ENCODE measurements around the gene SORL1-AS1.

SORL1-AS1 gene

GRCh38 chr11:121450401-121450800 lies 2.4 kb downstream of the SORL1-AS1 start:
- Histone ChIP-seq H3K14ac (ENCODE audit: low read length) (no peak overlapping the region), H3K4ac (ENCODE audit: low read depth, low read length) (no peak overlapping the region), H4K8ac (ENCODE audit: low read depth, low read length) (no peak overlapping the region), H2BK5ac (ENCODE audit: low read depth, low read length, poor library complexity) (no peak overlapping the region), H2BK120ac (ENCODE audit: insufficient read depth, low read length, poor library complexity) (no peak overlapping the region), H3K4me1 (ENCODE audit: control insufficient read depth in 1 of 2, insufficient read depth in 2 of 2, low read length in 2 of 2) (peaks cover 0 to 22% of the 10 kb centered on the region in 2 experiments), H3K18ac (ENCODE audit: low read length) (no peak overlapping the region), H3K4me2 (ENCODE audit: low read length) (no peak overlapping the region), H2AK5ac (ENCODE audit: low read length) (no peak overlapping the region), H3K27me3 (ENCODE audit: insufficient read depth, low read length) (no peaks in the 10 kb centered on the region), H2AFZ (ENCODE audit: insufficient read depth, low read length, poor library complexity) (no peak overlapping the region), H3K36me3 (ENCODE audit: control insufficient read depth in 1 of 2, insufficient read depth in 2 of 2, low read length in 2 of 2) (no peaks in the 10 kb centered on the region), H3K4me3 (ENCODE audit: low read depth, low read length) (no peak overlapping the region), H3K79me2 (ENCODE audit: control insufficient read depth, insufficient read depth, low read length, poor library complexity) (peaks cover 2% of the 10 kb centered on the region), H3K79me1 (ENCODE audit: low read length) (peaks cover 5% of the 10 kb centered on the region), H3K23ac (ENCODE audit: low read length) (no peak overlapping the region), H3K9ac (ENCODE audit: low read length) (no peak overlapping the region), H3K27ac (ENCODE audit: low read depth, low read length) (no peak overlapping the region), H2BK12ac (ENCODE audit: low read length) (no peak overlapping the region), H4K91ac (ENCODE audit: low read depth, low read length) (no peak overlapping the region), H4K12ac (ENCODE audit: low read depth, low read length) (no peak overlapping the region), H3K9me3 (ENCODE audit: insufficient read depth, low read depth, low read length) (no peaks in the 10 kb centered on the region)
- no peak for DNase-seq
- no CpG with 5 or more reads among the region's 1 CpG for WGBS (ENCODE audit: extremely low coverage, insufficient coverage, insufficient read length)

- H3K9me3 ChIP-seq (ENCODE audit: insufficient read depth, low read depth, low read length) = no peaks in the 10 kb centered on the region
- H3K36me3 ChIP-seq (ENCODE audit: control insufficient read depth in 1 of 2, insufficient read depth in 2 of 2, low read length in 2 of 2) = no peaks in the 10 kb centered on the region
- no peak overlapping the region for H2BK5ac ChIP-seq (ENCODE audit: low read depth, low read length, poor library complexity)
- no peak overlapping the region for H3K4me2 ChIP-seq (ENCODE audit: low read length)
- no CpG with 5 or more reads among the region's 2 CpGs for WGBS (ENCODE audit: extremely low coverage, insufficient coverage, insufficient read length)
- peaks cover 0 to 15% of the 10 kb centered on the region in 2 experiments for H3K4me1 ChIP-seq (ENCODE audit: control insufficient read depth in 1 of 2, insufficient read depth in 2 of 2, low read length in 2 of 2)
- no peak overlapping the region for H3K14ac ChIP-seq (ENCODE audit: low read length)
- H3K79me2 ChIP-seq (ENCODE audit: control insufficient read depth, insufficient read depth, low read length, poor library complexity) = peaks cover 2% of the 10 kb centered on the region
- H3K27ac ChIP-seq (ENCODE audit: low read depth, low read length) = no peak overlapping the region
- H4K91ac ChIP-seq (ENCODE audit: low read depth, low read length) = no peak overlapping the region
- peaks cover 5% of the 10 kb centered on the region for H3K79me1 ChIP-seq (ENCODE audit: low read length)
- H3K27me3 ChIP-seq (ENCODE audit: insufficient read depth, low read length) = no peaks in the 10 kb centered on the region
- H3K18ac ChIP-seq (ENCODE audit: low read length) = no peak overlapping the region
- no peak overlapping the region for H2AK5ac ChIP-seq (ENCODE audit: low read length)
- no peak overlapping the region for H3K9ac ChIP-seq (ENCODE audit: low read length)
- no peak for DNase-seq
- no peak overlapping the region for H3K4me3 ChIP-seq (ENCODE audit: low read depth, low read length)
- H4K12ac ChIP-seq (ENCODE audit: low read depth, low read length) = no peak overlapping the region
- H4K8ac ChIP-seq (ENCODE audit: low read depth, low read length) = no peak overlapping the region
- no peak overlapping the region for H2AFZ ChIP-seq (ENCODE audit: insufficient read depth, low read length, poor library complexity)
- no peak overlapping the region for H2BK12ac ChIP-seq (ENCODE audit: low read length)
- no peak overlapping the region for H2BK120ac ChIP-seq (ENCODE audit: insufficient read depth, low read length, poor library complexity)
- no peak overlapping the region for H3K4ac ChIP-seq (ENCODE audit: low read depth, low read length)
- H3K23ac ChIP-seq (ENCODE audit: low read length) = no peak overlapping the region
These were observed 3.1 kb downstream of the SORL1-AS1 start for GRCh38 chr11:121449626-121450025.

GRCh38 chr11:121449123-121449522 lies 3.6 kb downstream of the SORL1-AS1 start:
- no CpG with 5 or more reads among the region's 4 CpGs for WGBS (ENCODE audit: extremely low coverage, insufficient coverage, insufficient read length)
- H3K18ac ChIP-seq (ENCODE audit: low read length) = no peak overlapping the region
- H2AFZ ChIP-seq (ENCODE audit: insufficient read depth, low read length, poor library complexity) = no peak overlapping the region
- H2BK120ac ChIP-seq (ENCODE audit: insufficient read depth, low read length, poor library complexity) = no peak overlapping the region
- H4K8ac ChIP-seq (ENCODE audit: low read depth, low read length) = no peak overlapping the region
- H3K9me3 ChIP-seq (ENCODE audit: insufficient read depth, low read depth, low read length) = no peaks in the 10 kb centered on the region
- DNase-seq = no peak
- H3K79me2 ChIP-seq (ENCODE audit: control insufficient read depth, insufficient read depth, low read length, poor library complexity) = peaks cover 2% of the 10 kb centered on the region
- H3K4me1 ChIP-seq (ENCODE audit: control insufficient read depth in 1 of 2, insufficient read depth in 2 of 2, low read length in 2 of 2) = peaks cover 0 to 14% of the 10 kb centered on the region in 2 experiments
- no peak overlapping the region for H2BK12ac ChIP-seq (ENCODE audit: low read length)
- no peak overlapping the region for H3K4me2 ChIP-seq (ENCODE audit: low read length)
- no peak overlapping the region for H3K14ac ChIP-seq (ENCODE audit: low read length)
- H4K91ac ChIP-seq (ENCODE audit: low read depth, low read length) = no peak overlapping the region
- no peak overlapping the region for H3K4me3 ChIP-seq (ENCODE audit: low read depth, low read length)
- H2AK5ac ChIP-seq (ENCODE audit: low read length) = no peak overlapping the region
- no peaks in the 10 kb centered on the region for H3K27me3 ChIP-seq (ENCODE audit: insufficient read depth, low read length)
- no peak overlapping the region for H3K4ac ChIP-seq (ENCODE audit: low read depth, low read length)
- no peak overlapping the region for H2BK5ac ChIP-seq (ENCODE audit: low read depth, low read length, poor library complexity)
- H3K23ac ChIP-seq (ENCODE audit: low read length) = no peak overlapping the region
- H4K12ac ChIP-seq (ENCODE audit: low read depth, low read length) = no peak overlapping the region
- no peaks in the 10 kb centered on the region for H3K36me3 ChIP-seq (ENCODE audit: control insufficient read depth in 1 of 2, insufficient read depth in 2 of 2, low read length in 2 of 2)
- peaks cover 5% of the 10 kb centered on the region for H3K79me1 ChIP-seq (ENCODE audit: low read length)
- no peak overlapping the region for H3K27ac ChIP-seq (ENCODE audit: low read depth, low read length)
- H3K9ac ChIP-seq (ENCODE audit: low read length) = no peak overlapping the region

- H3K79me1 ChIP-seq (ENCODE audit: low read length) = peaks cover 5% of the 10 kb centered on the region
- no peak overlapping the region for H3K23ac ChIP-seq (ENCODE audit: low read length)
- H3K79me2 ChIP-seq (ENCODE audit: control insufficient read depth, insufficient read depth, low read length, poor library complexity) = peaks cover 2% of the 10 kb centered on the region
- no peak overlapping the region for H2BK12ac ChIP-seq (ENCODE audit: low read length)
- no peak overlapping the region for H2AFZ ChIP-seq (ENCODE audit: insufficient read depth, low read length, poor library complexity)
- no peak overlapping the region for H3K9ac ChIP-seq (ENCODE audit: low read length)
- no peak overlapping the region for H2BK120ac ChIP-seq (ENCODE audit: insufficient read depth, low read length, poor library complexity)
- no peak overlapping the region for H3K4me3 ChIP-seq (ENCODE audit: low read depth, low read length)
- peak in 1 of 2 donors; percentile 16 for DNase-seq
- no peaks in the 10 kb centered on the region for H3K27me3 ChIP-seq (ENCODE audit: insufficient read depth, low read length)
- no peak overlapping the region for H2AK5ac ChIP-seq (ENCODE audit: low read length)
- WGBS (ENCODE audit: extremely low coverage, insufficient coverage, insufficient read length) = no CpG with 5 or more reads among the region's 3 CpGs
- H3K36me3 ChIP-seq (ENCODE audit: control insufficient read depth in 1 of 2, insufficient read depth in 2 of 2, low read length in 2 of 2) = no peaks in the 10 kb centered on the region
- H4K8ac ChIP-seq (ENCODE audit: low read depth, low read length) = no peak overlapping the region
- H3K18ac ChIP-seq (ENCODE audit: low read length) = no peak overlapping the region
- no peak overlapping the region for H4K91ac ChIP-seq (ENCODE audit: low read depth, low read length)
- no peak overlapping the region for H4K12ac ChIP-seq (ENCODE audit: low read depth, low read length)
- peaks cover 0 to 14% of the 10 kb centered on the region in 2 experiments for H3K4me1 ChIP-seq (ENCODE audit: control insufficient read depth in 1 of 2, insufficient read depth in 2 of 2, low read length in 2 of 2)
- H3K4me2 ChIP-seq (ENCODE audit: low read length) = no peak overlapping the region
- H2BK5ac ChIP-seq (ENCODE audit: low read depth, low read length, poor library complexity) = no peak overlapping the region
- H3K14ac ChIP-seq (ENCODE audit: low read length) = no peak overlapping the region
- no peaks in the 10 kb centered on the region for H3K9me3 ChIP-seq (ENCODE audit: insufficient read depth, low read depth, low read length)
- no peak overlapping the region for H3K27ac ChIP-seq (ENCODE audit: low read depth, low read length)
- no peak overlapping the region for H3K4ac ChIP-seq (ENCODE audit: low read depth, low read length)
These were observed 4.3 kb downstream of the SORL1-AS1 start for GRCh38 chr11:121448431-121448941.

All from trophoblast cell (in vitro differentiated cells and primary cell).